ENCODE results near the gene KIF13A. TPM values are rescaled to one million over a fixed set of nuclear protein-coding genes. Genes with fewer than 3 reads are reported as not detected.

KIF13A gene
- total and polyA plus RNA-seq, 3 donors from 2014 or later = 20.8 to 28.7 (median 27.7) TPM

DNA sequence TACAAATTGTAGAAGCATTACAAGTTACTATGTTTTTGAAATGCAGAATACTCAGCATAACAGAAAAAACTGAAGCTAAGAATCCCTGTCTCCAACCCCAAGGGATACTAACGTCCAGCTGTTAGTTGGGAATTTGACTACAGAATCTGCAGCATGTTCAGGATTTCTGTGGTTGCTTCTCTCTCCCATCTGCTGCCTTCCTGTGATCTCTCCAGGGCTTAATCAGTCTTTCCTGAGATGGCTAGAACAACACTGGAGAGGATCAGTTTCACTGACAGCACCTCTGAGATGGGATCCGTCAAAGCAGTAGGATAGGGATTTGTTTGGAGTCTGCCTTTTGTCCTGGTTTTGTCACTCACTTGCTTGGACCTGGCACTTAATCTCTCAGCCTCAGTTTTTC, 207.4 kb downstream of the KIF13A start:
- intact Hi-C loops (cut with DNase I; ENCODE audit: low total_unique reads) = no loop called here
- Histone ChIP-seq H3K36me3 (ENCODE audit: low read depth, missing control alignments) (no peaks in the 10 kb centered on the region), H3K4me1 (no peaks in the 10 kb centered on the region), H3K9me3 (no peaks in the 10 kb centered on the region), H3K27me3 (no peaks in the 10 kb centered on the region), H3K4me3 (no peak overlapping the region), H3K27ac (no peak overlapping the region)
- WGBS, 2 donors = 74 to 81% methylated on average over 2 of the region's 2 CpGs
- no peak for DNase-seq
- no peak for TF ChIP-seq POLR2A (IDR thresholded peaks at IDR 0.05)
- TF ChIP-seq CTCF (IDR thresholded peaks at IDR 0.05) = no peak

DNA sequence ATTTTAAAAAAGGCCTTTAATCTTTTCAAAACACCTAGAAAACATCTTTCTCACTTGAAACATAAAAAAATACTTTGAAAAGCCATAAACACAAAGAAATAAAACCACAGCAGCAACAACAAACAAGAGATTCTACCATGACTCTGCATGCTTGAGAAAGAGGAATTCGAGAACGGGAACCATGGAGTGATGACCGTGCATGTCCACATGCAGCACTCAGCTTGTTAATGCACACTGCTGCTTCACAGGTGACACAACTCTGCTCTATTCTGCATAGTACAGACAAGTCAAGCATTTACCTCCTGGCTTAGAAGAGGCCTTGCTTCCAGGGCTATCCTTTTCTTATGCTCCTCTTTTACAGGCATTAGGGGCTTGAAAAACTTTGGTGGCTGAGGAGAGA, 215.8 kb downstream of the KIF13A start:
- H3K4me3 ChIP-seq = no peak overlapping the region
- H3K27ac ChIP-seq = no peak overlapping the region
- WGBS, 2 donors = 89 to 91% methylated on average over 3 of the region's 3 CpGs
- no peaks in the 10 kb centered on the region for H3K4me1 ChIP-seq
- TF ChIP-seq POLR2A (IDR thresholded peaks at IDR 0.05) (no peak), CTCF (IDR thresholded peaks at IDR 0.05) (no peak)
- H3K36me3 ChIP-seq (ENCODE audit: low read depth, missing control alignments) = no peaks in the 10 kb centered on the region
- intact Hi-C loops (cut with DNase I; ENCODE audit: low total_unique reads) = no loop called here
- no peaks in the 10 kb centered on the region for H3K9me3 ChIP-seq
- DNase-seq = no peak
- no peaks in the 10 kb centered on the region for H3K27me3 ChIP-seq

DNA sequence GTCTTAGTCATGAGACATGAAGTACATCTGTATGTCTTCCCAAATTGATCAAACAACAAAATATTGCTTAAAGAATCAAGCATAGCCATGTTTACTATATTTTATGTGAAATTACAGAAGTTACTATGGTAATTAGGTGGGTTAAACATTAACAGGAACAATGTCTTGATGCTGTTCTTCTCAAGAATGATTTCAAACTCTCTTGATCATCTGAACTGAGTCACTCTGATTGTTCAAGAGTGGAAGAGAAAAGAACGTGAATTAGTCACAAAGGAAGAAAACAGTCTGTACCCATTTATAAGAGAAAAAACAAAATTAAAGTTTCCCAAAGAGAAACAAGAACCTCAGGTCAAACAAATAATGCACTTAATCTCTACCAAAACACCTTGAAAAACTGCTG, 218.6 kb downstream of the KIF13A start:
- H3K4me1 ChIP-seq = no peaks in the 10 kb centered on the region
- TF ChIP-seq CTCF (IDR thresholded peaks at IDR 0.05) (no peak), POLR2A (IDR thresholded peaks at IDR 0.05) (no peak)
- H3K36me3 ChIP-seq (ENCODE audit: low read depth, missing control alignments) = no peaks in the 10 kb centered on the region
- no peak for DNase-seq
- H3K27ac ChIP-seq = no peak overlapping the region
- H3K9me3 ChIP-seq = no peaks in the 10 kb centered on the region
- H3K27me3 ChIP-seq = no peaks in the 10 kb centered on the region
- intact Hi-C loops (cut with DNase I; ENCODE audit: low total_unique reads) = no loop called here
- H3K4me3 ChIP-seq = no peak overlapping the region
- 70 to 84% methylated on average over 1 of the region's 1 CpG for WGBS, 2 donors

DNA sequence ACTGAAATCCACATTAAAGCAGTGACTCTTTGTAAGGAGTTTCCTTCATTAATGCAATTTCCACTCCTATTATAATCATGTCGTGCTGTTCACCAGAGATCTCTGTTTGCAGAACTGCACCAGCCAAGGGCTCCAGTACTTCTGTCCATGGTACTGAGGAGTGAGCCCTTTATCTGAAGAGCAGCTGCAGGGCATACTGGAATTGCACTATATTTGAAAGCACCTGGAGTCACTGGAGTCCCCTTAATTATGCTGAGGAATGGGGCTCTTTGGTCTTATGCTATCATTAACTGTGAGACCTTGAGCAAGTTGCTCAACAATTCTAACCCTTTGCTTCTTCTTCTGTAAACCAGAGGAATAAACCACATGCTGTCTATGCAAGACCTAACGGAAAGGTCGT, 219.0 kb downstream of the KIF13A start:
- Histone ChIP-seq H3K9me3 (no peaks in the 10 kb centered on the region), H3K4me3 (no peak overlapping the region), H3K27me3 (no peaks in the 10 kb centered on the region), H3K4me1 (no peaks in the 10 kb centered on the region), H3K27ac (no peak overlapping the region), H3K36me3 (ENCODE audit: low read depth, missing control alignments) (no peaks in the 10 kb centered on the region)
- 80 to 81% methylated on average over 3 of the region's 3 CpGs for WGBS, 2 donors
- DNase-seq = no peak
- intact Hi-C loops (cut with DNase I; ENCODE audit: low total_unique reads) = no loop called here
- TF ChIP-seq CTCF (IDR thresholded peaks at IDR 0.05) (no peak), POLR2A (IDR thresholded peaks at IDR 0.05) (no peak)

GRCh38 chr6:17762651-17763050, 224.8 kb downstream of the KIF13A start:
- no peaks in the 10 kb centered on the region for H3K36me3 ChIP-seq (ENCODE audit: low read depth, missing control alignments)

More at GRCh38 chr6:17762651-17763050, 224.8 kb downstream of the KIF13A start:
- Histone ChIP-seq H3K27me3 (no peaks in the 10 kb centered on the region), H3K4me3 (no peak overlapping the region), H3K9me3 (no peaks in the 10 kb centered on the region), H3K4me1 (no peaks in the 10 kb centered on the region), H3K27ac (no peak overlapping the region)
- WGBS, 2 donors = 93% methylated on average over 2 of the region's 2 CpGs
- DNase-seq = no peak
- intact Hi-C loops (cut with DNase I; ENCODE audit: low total_unique reads) = no loop called here
- TF ChIP-seq CTCF (IDR thresholded peaks at IDR 0.05) = no peak
- no peak for TF ChIP-seq POLR2A (IDR thresholded peaks at IDR 0.05)
